ENCODE results near the gene MOGAT3. TPM values are rescaled to one million over a fixed set of nuclear protein-coding genes. Genes with fewer than 3 reads are reported as not detected.

MOGAT3 gene
- polyA plus RNA-seq, 1 donor (not counting 4 experiments of a cell fraction or from before 2014, with no cell fraction given) = not detected

- H3K9me3 ChIP-seq (ENCODE audit: control insufficient read depth, low read depth, low read length) = no peaks in the 10 kb centered on the region
- H3K27me3 ChIP-seq (ENCODE audit: control insufficient read depth, extremely low read depth, insufficient read depth, low read length) = no peaks in the 10 kb centered on the region
- peaks cover 20% of the 10 kb centered on the region for H3K79me2 ChIP-seq (ENCODE audit: control insufficient read depth, insufficient read depth, low read length)
- no peaks in the 10 kb centered on the region for H4K20me1 ChIP-seq (ENCODE audit: control insufficient read depth, extremely low read depth, insufficient read depth, low read length)
- H3K9me1 ChIP-seq (ENCODE audit: control insufficient read depth, extremely low read depth, insufficient read depth, low read length) = no peaks in the 10 kb centered on the region
- H3K4me2 ChIP-seq (ENCODE audit: control insufficient read depth, extremely low read depth, insufficient read depth, low read depth, low read length) = no peak overlapping the region
- H3K27ac ChIP-seq (ENCODE audit: control insufficient read depth, insufficient read depth, low read length) = no peak overlapping the region
- H3K4me1 ChIP-seq (ENCODE audit: control insufficient read depth, extremely low read depth, insufficient read depth, low read length) = peaks cover 19% of the 10 kb centered on the region
- DNase-seq (ENCODE audit: low read depth, low spot score) (no peak), FAIRE-seq (no peak)
- H3K9ac ChIP-seq (ENCODE audit: control insufficient read depth, extremely low read depth, insufficient read depth, low read length) = no peak overlapping the region
- H2AFZ ChIP-seq (ENCODE audit: control insufficient read depth, low read length) = no peak overlapping the region
- H3K36me3 ChIP-seq (ENCODE audit: control insufficient read depth in 2 of 2, extremely low read depth in 1 of 2, insufficient read depth in 2 of 2, low read length in 2 of 2) = peaks cover under 1 to 10% of the 10 kb centered on the region in 2 experiments
- dilution Hi-C loops (cut with MboI; ENCODE audit: extremely low pct_ligation_motif_present, low sequenced_read_pairs) = no loop called here
- H3K4me3 ChIP-seq (ENCODE audit: control insufficient read depth in 2 of 3, extremely low read depth in 1 of 3, insufficient read depth in 2 of 3, low read depth in 1 of 3, low read length in 3 of 3) = no peak overlapping the region
- TF ChIP-seq EZH2 (IDR thresholded peaks at IDR 0.05; ENCODE audit: low read length) (no peak), CTCF (optimal IDR thresholded peaks at IDR 0.05 in 1 of 3, IDR thresholded peaks at IDR 0.05 in 1 of 3, conservative IDR thresholded peaks at IDR 0.05 in 1 of 3; ENCODE audit: extremely low read depth in 1 of 3, insufficient read depth in 2 of 3, low read length in 3 of 3) (no peak)
Measured at GRCh38 chr7:101151908-101152651, 48.8 kb downstream of the MOGAT3 start.

Small RNA genes lying within 50 kb of the gene (small RNA-seq; reads per million reads assigned to genes)
- 0 to 0.33 (median 0) reads per million in 3 experiments for gene MIR4653 (ENCODE audit: insufficient read length in 3 of 3, low read depth in 3 of 3, low replicate concordance in 1 of 3)

Other genes starting within 250 kb of the MOGAT3 start
- 0.24 to 0.33 TPM in 2 of 3 replicates, not detected in the other for gene MUC12, start 231.5 kb downstream of the MOGAT3 start, polyA plus RNA-seq
- gene MUC17, start 181.0 kb downstream of the MOGAT3 start, polyA plus RNA-seq = not detected in 3 replicates
- gene TRIM56, start 115.6 kb downstream of the MOGAT3 start, polyA plus RNA-seq = 3.0 to 3.9 TPM (median 3.6 TPM) in 3 replicates
- gene SERPINE1, start 73.9 kb downstream of the MOGAT3 start, polyA plus RNA-seq = 522 to 820 TPM (median 808 TPM) in 3 replicates
- gene AP1S1, start 46.6 kb downstream of the MOGAT3 start, polyA plus RNA-seq = 279 to 310 TPM (median 289 TPM) in 3 replicates
- 0.04 to 0.06 TPM in 2 of 3 replicates, not detected in the other for gene VGF, start 35.5 kb downstream of the MOGAT3 start, polyA plus RNA-seq
- not detected in 3 replicates for gene NAT16, start 20.7 kb downstream of the MOGAT3 start, polyA plus RNA-seq
- 31.6 to 71.6 TPM (median 36.1 TPM) in 3 replicates for gene PLOD3, start 16.5 kb upstream of the MOGAT3 start, polyA plus RNA-seq
- 46.4 to 63.1 TPM (median 47.5 TPM) in 3 replicates for gene ZNHIT1, start 17.1 kb upstream of the MOGAT3 start, polyA plus RNA-seq
- gene CLDN15, start 36.8 kb upstream of the MOGAT3 start, polyA plus RNA-seq = 1.9 to 4.1 TPM (median 2.4 TPM) in 3 replicates
- 202 to 244 TPM (median 240 TPM) in 3 replicates for gene FIS1, start 44.0 kb upstream of the MOGAT3 start, polyA plus RNA-seq
- gene IFT22, start 120.8 kb upstream of the MOGAT3 start, polyA plus RNA-seq = 28.3 to 30.1 TPM (median 29.4 TPM) in 3 replicates
- not detected in 3 replicates for gene COL26A1, start 161.8 kb upstream of the MOGAT3 start, polyA plus RNA-seq

All from keratinocyte (primary cell).